PC-3 (cell line): ENCODE measurements around the gene MYH2.
"Not testable (repeated sequence)": the region's sequence is repeated elsewhere in the genome, so short reads cannot be mapped to it uniquely, and the experiment has no call there.

Experiments used
- CTCF ChIP-seq: fragments of 300-600 bp; sonication (generic); conservative IDR thresholded peaks from 2 replicates; pipeline ENCODE4 v1.5.1; 2017; ENCODE audit warnings: antibody characterized with exemption, low read depth, mild to moderate bottlenecking, low read length
- EZH2 ChIP-seq: fragments of 300-600 bp; sonication (generic); IDR thresholded peaks from one replicate; pipeline ENCODE4 v1.6.1; 2017; ENCODE audit warnings: antibody characterized with exemption, mild to moderate bottlenecking, low read length; ENCODE audit not compliant: unreplicated experiment
- EZH2phosphoT487 ChIP-seq: fragments of 300-600 bp; sonication (generic); IDR thresholded peaks from 2 replicates; pipeline ENCODE4 v1.6.1; 2018; ENCODE audit warnings: mild to moderate bottlenecking, antibody characterized with exemption, low read length, borderline replicate concordance

GRCh38 chr17:10543486-10543885 is 6.0 kb downstream of the MYH2 start:
- TF ChIP-seq CTCF, EZH2, EZH2phosphoT487: not testable (repeated sequence)
